Endothelial cell of umbilical vein (primary cell): ENCODE measurements around the gene FAM3C.

Experiments
- CTCF ChIP-seq, 2 donors: IDR thresholded peaks; 1 replicate in 1 of 2; 2 replicates in 1 of 2; pipeline ENCODE4 v1.5.1; 2011; ENCODE audit warnings: low read length in 2 of 2, mild to moderate bottlenecking in 2 of 2, moderate library complexity in 2 of 2, control low read depth in 1 of 2, inconsistent platforms in 1 of 2, low read depth in 1 of 2; ENCODE audit not compliant: insufficient read depth in 1 of 2; ENCODE audit errors: extremely low read depth in 1 of 2
- EZH2 ChIP-seq: IDR thresholded peaks from 2 replicates; pipeline ENCODE4 v1.6.1; 2012; ENCODE audit warnings: borderline replicate concordance, low read depth, mild to moderate bottlenecking, moderate library complexity, low read length, inconsistent platforms; ENCODE audit not compliant: severe bottlenecking
- GATA2 ChIP-seq: IDR thresholded peaks from 2 replicates; pipeline ENCODE4 v1.7.0; 2011; ENCODE audit warnings: low read depth, mild to moderate bottlenecking, moderate library complexity, mixed read lengths, low read length; ENCODE audit not compliant: insufficient read length, insufficient read depth
- JUN ChIP-seq: IDR thresholded peaks from 2 replicates; pipeline ENCODE4 v1.6.1; 2011; ENCODE audit warnings: borderline replicate concordance, low read depth; ENCODE audit not compliant: insufficient read length, insufficient read depth
- POLR2A ChIP-seq: IDR thresholded peaks from 2 replicates; pipeline ENCODE4 v1.6.1; 2012; ENCODE audit warnings: low read depth, mild to moderate bottlenecking, control low read depth, low read length
- POLR2AphosphoS5 ChIP-seq: IDR thresholded peaks from 2 replicates; pipeline ENCODE4 v1.6.1; 2012; ENCODE audit warnings: low read depth, mild to moderate bottlenecking, control low read depth, low read length, moderate library complexity; ENCODE audit not compliant: insufficient read depth

DNA sequence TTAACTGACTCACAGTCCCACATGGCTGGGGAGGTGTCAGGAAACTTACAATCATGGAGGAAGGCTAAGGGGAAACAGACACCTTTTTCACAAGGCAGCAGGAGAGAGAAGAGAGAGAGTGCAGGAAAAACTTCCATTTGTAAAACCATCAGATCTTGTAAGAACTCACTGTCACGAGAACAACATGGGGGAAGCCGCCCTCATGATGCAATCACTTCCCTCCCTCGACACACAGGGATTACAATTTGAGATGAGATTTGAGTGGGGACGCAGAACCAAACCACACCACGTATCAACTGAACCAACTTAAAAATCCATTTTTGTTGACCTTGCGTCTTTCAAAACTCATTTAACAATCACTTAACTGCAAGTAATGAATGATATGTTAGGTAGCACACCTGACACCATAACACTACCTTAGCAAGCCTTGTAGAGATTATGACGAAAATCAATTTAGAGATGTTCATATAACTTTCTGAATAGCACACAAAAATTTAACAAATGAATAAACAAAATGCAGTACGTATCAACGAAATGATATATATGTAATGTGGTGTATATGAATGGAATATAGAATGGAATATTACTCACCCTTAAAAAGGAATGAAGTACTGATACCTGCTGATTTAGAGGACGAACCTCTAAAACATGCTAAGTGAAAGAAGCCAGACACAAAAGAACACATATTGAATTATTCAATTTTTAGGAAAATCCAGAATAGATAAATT is 3.7 kb downstream of the FAM3C start:
- TF ChIP-seq POLR2AphosphoS5 (no peak), CTCF (IDR thresholded peaks at IDR 0.05; ENCODE audit: extremely low read depth in 1 of 2, insufficient read depth in 1 of 2, low read depth in 1 of 2, low read length in 2 of 2) (no peak), EZH2 (no peak), POLR2A (no peak), GATA2 (no peak), JUN (no peak)
